H9 (cell line): Measurements from ENCODE around the gene ACADL. TPM values are rescaled to one million over a fixed set of nuclear protein-coding genes. Genes with fewer than 3 reads are reported as not detected.

ENCODE experiments used
- DNase-seq: peaks from one replicate; pipeline ENCODE4 v3.0.0-alpha.2; 2017
- H2AFZ ChIP-seq: one replicate; pipeline ENCODE4 v1.6.1; 2013; ENCODE audit warnings: mild to moderate bottlenecking, low read length, control low read depth, moderate library complexity
- H2AK5ac ChIP-seq: 2 replicates; pipeline ENCODE4 v1.6.1; 2013; ENCODE audit warnings: low read length, control low read depth, mixed read lengths; ENCODE audit not compliant: insufficient read length
- H2BK120ac ChIP-seq: one replicate; pipeline ENCODE4 v1.6.1; 2013; ENCODE audit warnings: low read depth, mild to moderate bottlenecking, low read length, control low read depth, inconsistent platforms; ENCODE audit not compliant: poor library complexity, severe bottlenecking
- H2BK12ac ChIP-seq: 2 replicates; pipeline ENCODE4 v1.6.1; 2013; ENCODE audit warnings: low read length, control low read depth, mixed read lengths, low read depth; ENCODE audit not compliant: insufficient read length
- H2BK15ac ChIP-seq: 2 replicates; pipeline ENCODE4 v1.6.1; 2013; ENCODE audit warnings: low read depth, low read length, control low read depth
- H2BK20ac ChIP-seq: one replicate; pipeline ENCODE4 v1.6.1; 2013; ENCODE audit warnings: low read depth, mild to moderate bottlenecking, low read length, control low read depth, inconsistent platforms; ENCODE audit not compliant: poor library complexity, severe bottlenecking
- H2BK5ac ChIP-seq: 2 replicates; pipeline ENCODE4 v1.6.1; 2013; ENCODE audit warnings: low read length, control low read depth, mixed read lengths; ENCODE audit not compliant: insufficient read length
- H3K14ac ChIP-seq: 2 replicates; pipeline ENCODE4 v1.6.1; 2013; ENCODE audit warnings: low read length, control low read depth; ENCODE audit not compliant: insufficient read depth
- H3K18ac ChIP-seq: 2 replicates; pipeline ENCODE4 v1.6.1; 2013; ENCODE audit warnings: low read depth, mild to moderate bottlenecking, mixed read lengths, low read length, control low read depth; ENCODE audit not compliant: insufficient read length
- H3K23ac ChIP-seq: 2 replicates; pipeline ENCODE4 v1.6.1; 2013; ENCODE audit warnings: low read length, control low read depth, mixed read lengths, low read depth; ENCODE audit not compliant: insufficient read length
- H3K23me2 ChIP-seq: 2 replicates; pipeline ENCODE4 v1.6.1; 2013; ENCODE audit warnings: low read depth, mild to moderate bottlenecking, mixed read lengths, low read length, control low read depth; ENCODE audit not compliant: insufficient read length, poor library complexity, severe bottlenecking
- H3K27ac ChIP-seq: 2 replicates; pipeline ENCODE4 v1.5.1; 2013; ENCODE audit warnings: low read length, control low read depth, mixed read lengths, low read depth; ENCODE audit not compliant: insufficient read length
- H3K27me3 ChIP-seq: 2 replicates; pipeline ENCODE4 v1.6.1; 2013; ENCODE audit warnings: low read length, control low read depth, inconsistent platforms; ENCODE audit not compliant: insufficient read depth
- H3K4ac ChIP-seq: 2 replicates; pipeline ENCODE4 v1.6.1; 2013; ENCODE audit warnings: low read depth, mild to moderate bottlenecking, control low read depth, inconsistent platforms, low read length, moderate library complexity
- H3K4me1 ChIP-seq: 2 replicates; pipeline ENCODE4 v1.6.1; 2013; ENCODE audit warnings: low read length, control low read depth, inconsistent platforms; ENCODE audit not compliant: insufficient read depth
- H3K4me2 ChIP-seq: 2 replicates; pipeline ENCODE4 v1.6.1; 2013; ENCODE audit warnings: low read length, control low read depth, mixed read lengths; ENCODE audit not compliant: insufficient read length, insufficient read depth
- H3K56ac ChIP-seq: 2 replicates; pipeline ENCODE4 v1.6.1; 2013; ENCODE audit warnings: low read depth, mild to moderate bottlenecking, mixed read lengths, low read length, control low read depth; ENCODE audit not compliant: insufficient read length
- H3K79me1 ChIP-seq: 2 replicates; pipeline ENCODE4 v1.6.1; 2013; ENCODE audit warnings: low read depth, mild to moderate bottlenecking, moderate library complexity, low read length, control low read depth, inconsistent platforms; ENCODE audit not compliant: insufficient read depth, poor library complexity, severe bottlenecking
- H3K79me2 ChIP-seq: 2 replicates; pipeline ENCODE4 v1.6.1; 2013; ENCODE audit warnings: low read length, control low read depth, inconsistent platforms; ENCODE audit not compliant: insufficient read depth
- H3K9ac ChIP-seq: 2 replicates; pipeline ENCODE4 v1.6.1; 2013; ENCODE audit warnings: low read length, control low read depth, mixed read lengths; ENCODE audit not compliant: insufficient read length; ENCODE audit errors: extremely low read depth
- H3K9me3 ChIP-seq: one replicate; pipeline ENCODE4 v1.6.1; 2013; ENCODE audit warnings: low read depth, low read length, inconsistent platforms; ENCODE audit not compliant: control insufficient read depth
- H3T11ph ChIP-seq: one replicate; pipeline ENCODE4 v1.6.1; 2013; ENCODE audit warnings: mild to moderate bottlenecking, low read length, control low read depth, inconsistent platforms
- H4K20me1 ChIP-seq: one replicate; pipeline ENCODE4 v1.6.1; 2013; ENCODE audit not compliant: control insufficient read depth, insufficient read length, insufficient read depth
- H4K5ac ChIP-seq: 2 replicates; pipeline ENCODE4 v1.6.1; 2013; ENCODE audit warnings: low read depth, mild to moderate bottlenecking, mixed read lengths, low read length, control low read depth; ENCODE audit not compliant: insufficient read length
- H4K8ac ChIP-seq: replicated peaks from 2 replicates; pipeline ENCODE4 v1.6.1; 2013; ENCODE audit warnings: low read length, control low read depth, mixed read lengths, low read depth; ENCODE audit not compliant: insufficient read length
- H4K91ac ChIP-seq: 2 replicates; pipeline ENCODE4 v1.6.1; 2013; ENCODE audit warnings: low read depth, mild to moderate bottlenecking, moderate library complexity, mixed read lengths, low read length, control low read depth; ENCODE audit not compliant: insufficient read length
- H3K27ac Mint-ChIP-seq, 3 experiments: 2 replicates in 2 of 3; 3 replicates in 1 of 3; pipeline ENCODE4 v1.8.0; 2020 to 2021; ENCODE audit warnings: mixed read lengths in 3 of 3, mild to moderate bottlenecking in 1 of 3, moderate library complexity in 1 of 3
- H3K27me3 Mint-ChIP-seq: 2 replicates; pipeline ENCODE4 v1.8.0; 2021; ENCODE audit warnings: low read depth, mild to moderate bottlenecking, moderate library complexity, mixed read lengths
- H3K36me3 Mint-ChIP-seq, 3 experiments: 2 replicates in 2 of 3; 3 replicates in 1 of 3; pipeline ENCODE4 v1.8.0; 2020 to 2021; ENCODE audit warnings: low read depth in 3 of 3, mixed read lengths in 3 of 3; ENCODE audit not compliant: insufficient read depth in 1 of 3
- H3K4me1 Mint-ChIP-seq, 2 experiments: 2 replicates each; pipeline ENCODE4 v1.8.0; 2020; ENCODE audit warnings: mixed read lengths in 2 of 2
- H3K4me3 Mint-ChIP-seq, 2 experiments: 2 replicates in 1 of 2; 3 replicates in 1 of 2; pipeline ENCODE4 v1.8.0; 2020 to 2021; ENCODE audit warnings: mild to moderate bottlenecking in 2 of 2, mixed read lengths in 2 of 2, moderate library complexity in 1 of 2
- H3K9me3 Mint-ChIP-seq, 2 experiments: 2 replicates in 1 of 2; 3 replicates in 1 of 2; pipeline ENCODE4 v1.8.0; 2020; ENCODE audit warnings: mild to moderate bottlenecking in 2 of 2, mixed read lengths in 2 of 2, moderate library complexity in 1 of 2
- WGBS: extraction: QIAGEN DNeasy Blood & Tissue Kit; methylation state at CpG from one replicate; pipeline ENCODE4 v1.1.7; 2013; ENCODE audit warnings: missing lambda C conversion rate, low lambda C conversion rate, mixed read lengths; ENCODE audit not compliant: insufficient read length; ENCODE audit errors: extremely low coverage; 5-methylcytosine and 5-hydroxymethylcytosine counted together
- total RNA-seq: library from RNA; stranded (reverse); gene quantifications from 2 replicates; pipeline ENCODE4 v1.2.1, GENCODE V29; 2021
- TF ChIP-seq, protein P1 (sequence below): fragments of 200-600 bp; sonication (generic); conservative IDR thresholded peaks from 3 replicates; pipeline ENCODE4 v1.8.0; 2021; ENCODE audit warnings: antibody characterized with exemption, mild to moderate bottlenecking

ACADL gene
- total RNA-seq, 1 experiment from 2014 or later, result 0.26 TPM

DNA sequence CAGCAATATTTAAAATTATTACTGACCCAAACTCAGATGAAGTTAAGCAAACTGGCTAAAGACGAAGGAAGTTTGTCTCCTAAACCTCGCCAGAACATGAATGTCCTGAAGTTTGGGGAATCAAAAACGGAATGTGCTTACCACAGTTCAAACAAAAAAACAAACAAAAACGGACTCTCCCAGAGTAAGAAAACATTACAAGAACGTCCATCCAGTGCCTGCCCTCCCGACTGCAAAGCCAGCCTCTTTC is 55.1 kb downstream of the ACADL start:
- peak overlapping the region; percentile 99 to 100 (median 99) for H3K27ac Mint-ChIP-seq
- no peak for DNase-seq
- Histone ChIP-seq H3K79me2 (no peaks in the 10 kb centered on the region), H2BK15ac (no peak overlapping the region), H3K27me3 (no peaks in the 10 kb centered on the region), H3K56ac (no peak overlapping the region), H3T11ph (no peak overlapping the region), H3K14ac (no peak overlapping the region), H2AK5ac (no peak overlapping the region), H3K4ac (no peak overlapping the region), H4K5ac (peak overlapping the region; percentile 13), H4K91ac (no peak overlapping the region), H3K23ac (no peak overlapping the region), H2BK12ac (no peak overlapping the region), H3K9ac (peak overlapping the region; percentile 93), H3K4me2 (peak overlapping the region; percentile 79), H3K9me3 (no peaks in the 10 kb centered on the region), H3K18ac (peak overlapping the region; percentile 36), H3K27ac (peak overlapping the region; percentile 85), H4K20me1 (no peaks in the 10 kb centered on the region), H3K79me1 (no peaks in the 10 kb centered on the region), H2BK5ac (peak overlapping the region; percentile 56), H2BK20ac (no peak overlapping the region), H2BK120ac (no peak overlapping the region), H4K8ac (no peak overlapping the region), H3K23me2 (peaks cover 16% of the 10 kb centered on the region), H2AFZ (no peak overlapping the region), H3K4me1 (no peaks in the 10 kb centered on the region)
- peaks cover 21 to 22% of the 10 kb centered on the region in 2 experiments for H3K4me1 Mint-ChIP-seq
- WGBS, result no CpG with 5 or more reads among the region's 6 CpGs
- no peaks in the 10 kb centered on the region for H3K27me3 Mint-ChIP-seq
- TF ChIP-seq, protein P1, sequence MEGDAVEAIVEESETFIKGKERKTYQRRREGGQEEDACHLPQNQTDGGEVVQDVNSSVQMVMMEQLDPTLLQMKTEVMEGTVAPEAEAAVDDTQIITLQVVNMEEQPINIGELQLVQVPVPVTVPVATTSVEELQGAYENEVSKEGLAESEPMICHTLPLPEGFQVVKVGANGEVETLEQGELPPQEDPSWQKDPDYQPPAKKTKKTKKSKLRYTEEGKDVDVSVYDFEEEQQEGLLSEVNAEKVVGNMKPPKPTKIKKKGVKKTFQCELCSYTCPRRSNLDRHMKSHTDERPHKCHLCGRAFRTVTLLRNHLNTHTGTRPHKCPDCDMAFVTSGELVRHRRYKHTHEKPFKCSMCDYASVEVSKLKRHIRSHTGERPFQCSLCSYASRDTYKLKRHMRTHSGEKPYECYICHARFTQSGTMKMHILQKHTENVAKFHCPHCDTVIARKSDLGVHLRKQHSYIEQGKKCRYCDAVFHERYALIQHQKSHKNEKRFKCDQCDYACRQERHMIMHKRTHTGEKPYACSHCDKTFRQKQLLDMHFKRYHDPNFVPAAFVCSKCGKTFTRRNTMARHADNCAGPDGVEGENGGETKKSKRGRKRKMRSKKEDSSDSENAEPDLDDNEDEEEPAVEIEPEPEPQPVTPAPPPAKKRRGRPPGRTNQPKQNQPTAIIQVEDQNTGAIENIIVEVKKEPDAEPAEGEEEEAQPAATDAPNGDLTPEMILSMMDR, result no peak
- no peaks in the 10 kb centered on the region; a peak in 2 of 5 replicates for H3K9me3 Mint-ChIP-seq
- H3K36me3 Mint-ChIP-seq, result no peaks in the 10 kb centered on the region
- H3K4me3 Mint-ChIP-seq, result peak overlapping the region; percentile 95 to 97
